Prostate gland (tissue), 2 donors: ENCODE measurements around the gene GMEB1.

ENCODE experiments used
- POLR2A ChIP-seq: fragments of 450-650 bp; IDR thresholded peaks from one replicate; pipeline ENCODE4 v1.6.1; 2016; ENCODE audit warnings: antibody characterized with exemption, mild to moderate bottlenecking
- TF ChIP-seq, protein P1 (sequence below), 4 experiments: fragments of 200-600 bp in 2 of 4; fragments of 450-650 bp in 2 of 4; sonication (generic) in 2 of 4; IDR thresholded peaks; 1 replicate in 3 of 4; 2 replicates in 1 of 4; pipeline ENCODE4 v1.5.1; 2016 to 2019; ENCODE audit warnings: antibody characterized with exemption in 4 of 4, mild to moderate bottlenecking in 2 of 4, moderate library complexity in 2 of 4

DNA sequence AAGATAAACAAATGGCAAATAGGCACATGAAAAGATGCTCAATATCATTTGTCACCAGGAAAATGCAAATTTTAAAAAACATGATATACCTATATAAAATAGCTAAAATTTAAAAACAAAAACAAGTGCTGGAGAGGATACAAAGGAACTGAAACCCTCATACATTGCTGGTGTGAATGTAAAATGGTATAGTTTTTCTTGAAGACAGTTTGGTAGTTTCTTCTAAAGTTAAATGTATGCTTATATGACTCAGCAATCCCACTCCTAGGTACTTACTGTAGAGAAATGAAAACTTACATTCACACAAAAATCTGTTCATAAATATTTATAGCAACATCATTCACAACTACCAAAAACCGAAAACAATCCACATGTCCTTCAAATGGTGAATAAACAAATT lies 36.9 kb upstream of the GMEB1 start:
- TF ChIP-seq, protein P1, sequence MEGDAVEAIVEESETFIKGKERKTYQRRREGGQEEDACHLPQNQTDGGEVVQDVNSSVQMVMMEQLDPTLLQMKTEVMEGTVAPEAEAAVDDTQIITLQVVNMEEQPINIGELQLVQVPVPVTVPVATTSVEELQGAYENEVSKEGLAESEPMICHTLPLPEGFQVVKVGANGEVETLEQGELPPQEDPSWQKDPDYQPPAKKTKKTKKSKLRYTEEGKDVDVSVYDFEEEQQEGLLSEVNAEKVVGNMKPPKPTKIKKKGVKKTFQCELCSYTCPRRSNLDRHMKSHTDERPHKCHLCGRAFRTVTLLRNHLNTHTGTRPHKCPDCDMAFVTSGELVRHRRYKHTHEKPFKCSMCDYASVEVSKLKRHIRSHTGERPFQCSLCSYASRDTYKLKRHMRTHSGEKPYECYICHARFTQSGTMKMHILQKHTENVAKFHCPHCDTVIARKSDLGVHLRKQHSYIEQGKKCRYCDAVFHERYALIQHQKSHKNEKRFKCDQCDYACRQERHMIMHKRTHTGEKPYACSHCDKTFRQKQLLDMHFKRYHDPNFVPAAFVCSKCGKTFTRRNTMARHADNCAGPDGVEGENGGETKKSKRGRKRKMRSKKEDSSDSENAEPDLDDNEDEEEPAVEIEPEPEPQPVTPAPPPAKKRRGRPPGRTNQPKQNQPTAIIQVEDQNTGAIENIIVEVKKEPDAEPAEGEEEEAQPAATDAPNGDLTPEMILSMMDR (IDR thresholded peaks at IDR 0.05), result no peak
- TF ChIP-seq POLR2A, result no peak
